ENCODE results near the gene MUS81. TPM values are rescaled to one million over a fixed set of nuclear protein-coding genes. Genes with fewer than 3 reads are reported as not detected.

Gene MUS81
- total and polyA plus RNA-seq, 2 of the 13 experiments (the other 11 are each of a cell fraction or from before 2014, with no cell fraction given), result 25.6 to 30.2 TPM

- TF ChIP-seq GMEB1 (CRISPR knock-in tag; IDR thresholded peaks at IDR 0.05; ENCODE audit: borderline replicate concordance) (peak; percentile 40; the same call in 1 of the 2 replicates), MED1 (CRISPR knock-in tag; IDR thresholded peaks at IDR 0.05) (peak; percentile 30; the same call in 1 of the 2 replicates), CEBPG (CRISPR knock-in tag; IDR thresholded peaks at IDR 0.05) (no peak), ZNF17 (CRISPR knock-in tag; IDR thresholded peaks at IDR 0.05) (no peak), ZNF337 (CRISPR knock-in tag; IDR thresholded peaks at IDR 0.05; ENCODE audit: borderline replicate concordance, low read depth) (0 out of 2 replicates have a peak, but pooled peaks have one; percentile 46), ZFP36L1 (CRISPR knock-in tag; IDR thresholded peaks at IDR 0.05) (no peak), ZC3H13 (CRISPR knock-in tag; IDR thresholded peaks at IDR 0.05) (no peak), HOXD1 (CRISPR knock-in tag; IDR thresholded peaks at IDR 0.05) (no peak; the same call in 1 of the 2 replicates), ZNF354B (CRISPR knock-in tag; IDR thresholded peaks at IDR 0.05) (no peak), POLR2A (IDR thresholded peaks at IDR 0.05; ENCODE audit: insufficient read depth in 1 of 2, low read depth in 2 of 2, low read length in 2 of 2) (0 out of 4 replicates have a peak, but pooled peaks of 1 of the 2 experiments have one; percentile 30), MED13 (CRISPR knock-in tag; IDR thresholded peaks at IDR 0.05) (no peak), ZNF883 (CRISPR knock-in tag; IDR thresholded peaks at IDR 0.05; ENCODE audit: not compliant biosample characterization) (no peak), ZNF281 (CRISPR knock-in tag; IDR thresholded peaks at IDR 0.05; ENCODE audit: borderline replicate concordance) (peak; percentile 65), EP300 (IDR thresholded peaks at IDR 0.05; ENCODE audit: low read depth in 2 of 2, low read length in 2 of 2) (no peak), EP300 (CRISPR knock-in tag; IDR thresholded peaks at IDR 0.05; ENCODE audit: borderline replicate concordance) (no peak), ZNF672 (CRISPR knock-in tag; IDR thresholded peaks at IDR 0.05) (no peak), HNF1A (IDR thresholded peaks at IDR 0.05; ENCODE audit: low read depth) (no peak), HNF1A (CRISPR knock-in tag; IDR thresholded peaks at IDR 0.05; ENCODE audit: borderline replicate concordance) (no peak), HIC2 (CRISPR knock-in tag; IDR thresholded peaks at IDR 0.05; ENCODE audit: low read depth) (no peak)
Measured at GRCh38 chr11:65817835-65818680, 42.2 kb upstream of the MUS81 start (continued).

Data from HepG2 (cell line).